SHP77 treated with DMSO at 0.1 percent for 48 hours (cell line): ENCODE measurements around the gene SUSD6.

Experiments used
- DNase-seq: peaks from one replicate; lab custom pipeline; 2025; lab: John Stamatoyannopoulos, UW

The SUSD6 gene

DNA sequence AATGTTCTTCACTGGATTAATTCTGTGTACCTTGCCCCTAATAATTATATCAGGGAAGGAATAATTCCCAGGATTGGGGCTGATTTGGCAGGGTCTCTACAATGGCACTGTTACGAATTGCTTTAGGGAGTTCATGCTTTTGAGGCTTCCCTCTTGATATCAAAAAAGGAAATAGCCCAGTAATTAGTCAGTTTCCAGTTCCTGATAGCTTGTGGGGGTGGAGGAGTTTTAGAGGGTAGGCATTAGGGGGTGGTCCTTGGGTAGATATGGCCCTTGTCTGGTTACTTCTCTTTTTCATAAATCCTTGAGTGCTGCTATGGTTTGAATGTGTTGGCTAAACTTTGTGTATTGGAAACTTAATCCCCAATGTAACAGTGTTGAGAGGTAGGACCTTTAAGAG is 149.4 kb downstream of the SUSD6 start:
- no peak for DNase-seq

DNA sequence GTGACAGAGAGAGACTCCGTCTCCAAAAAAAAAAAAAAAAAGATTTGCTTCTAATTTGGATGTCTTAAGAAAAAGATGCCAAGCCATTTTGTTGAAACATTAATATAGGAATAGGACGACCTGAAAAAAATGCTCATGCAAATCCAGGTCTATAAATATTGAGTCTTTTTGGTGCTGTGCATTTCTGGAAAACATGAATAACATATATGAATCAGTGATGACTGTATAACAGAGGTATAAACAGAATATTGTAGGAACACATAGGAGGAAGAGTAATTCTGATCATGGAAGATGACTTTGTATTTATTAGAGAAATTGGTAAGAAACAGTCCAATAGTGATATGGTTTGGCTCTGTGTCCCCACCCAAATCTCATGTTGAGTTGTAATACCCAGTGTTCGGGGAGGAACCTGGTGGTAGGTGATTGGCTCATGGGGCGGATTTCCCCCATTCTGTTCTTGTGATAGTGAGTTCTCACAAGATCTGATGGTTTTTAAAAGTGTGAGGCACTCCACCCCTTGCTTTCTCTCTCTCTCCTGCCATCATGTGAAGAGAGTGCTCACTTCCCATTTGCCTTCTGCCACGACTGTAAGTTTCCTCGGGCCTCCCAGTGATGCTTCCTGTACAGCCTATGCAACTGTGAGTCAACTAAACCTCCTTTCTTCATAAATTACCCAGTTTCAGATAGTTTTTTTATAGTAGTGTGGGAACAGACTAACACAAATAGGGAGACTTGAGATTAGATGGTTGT is 152.5 kb downstream of the SUSD6 start:
- no peak for DNase-seq
